Nephron progenitor cell (in vitro differentiated cells): ENCODE measurements around the gene SIK3.
"Not testable (repeated sequence)": the region's sequence is repeated elsewhere in the genome, so short reads cannot be mapped to it uniquely, and the experiment has no call there.

Experiments used
- DNase-seq: peaks from one replicate; pipeline ENCODE4 v3.0.0; 2021
- H3K27ac Mint-ChIP-seq: 2 replicates; pipeline ENCODE4 v1.8.0; 2021; ENCODE audit warnings: mild to moderate bottlenecking, moderate library complexity, mixed read lengths
- H3K27me3 Mint-ChIP-seq: 2 replicates; pipeline ENCODE4 v1.8.0; 2021; ENCODE audit warnings: mild to moderate bottlenecking, low read depth, mixed read lengths; ENCODE audit not compliant: poor library complexity
- H3K36me3 Mint-ChIP-seq: 2 replicates; pipeline ENCODE4 v1.8.0; 2021; ENCODE audit warnings: low read depth, mixed read lengths
- H3K4me1 Mint-ChIP-seq: 2 replicates; pipeline ENCODE4 v1.8.0; 2021; ENCODE audit warnings: mixed read lengths
- H3K4me3 Mint-ChIP-seq: 2 replicates; pipeline ENCODE4 v1.8.0; 2021; ENCODE audit warnings: mild to moderate bottlenecking, moderate library complexity, mixed read lengths
- H3K9me3 Mint-ChIP-seq: 2 replicates; pipeline ENCODE4 v1.8.0; 2021; ENCODE audit warnings: mild to moderate bottlenecking, moderate library complexity, mixed read lengths
- TF ChIP-seq, protein P1 (sequence below): fragments of 200-600 bp; sonication (generic); IDR thresholded peaks from 2 replicates; pipeline ENCODE4 v1.5.0; 2021; ENCODE audit warnings: antibody characterized with exemption

Gene SIK3

DNA sequence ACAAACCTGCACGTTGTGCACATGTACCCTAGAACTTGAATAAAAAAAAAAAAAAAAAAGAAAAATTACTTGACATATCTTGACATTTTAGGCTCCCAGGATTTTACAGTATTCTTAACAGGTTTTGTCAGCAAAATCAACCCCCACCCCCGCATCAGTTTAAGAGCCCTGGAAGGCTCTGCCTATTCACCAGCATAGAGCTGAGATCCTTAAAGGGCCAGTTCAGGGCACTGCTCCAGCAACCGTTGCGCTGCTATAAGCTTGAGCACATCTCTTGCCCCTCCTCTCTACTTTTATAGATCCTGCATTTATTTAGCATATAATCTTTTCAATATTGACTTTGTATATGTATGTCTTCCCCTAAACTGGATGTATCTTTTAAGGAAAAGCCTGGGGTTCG, 45.2 kb upstream of the SIK3 start:
- peaks cover 44% of the 10 kb centered on the region for H3K4me1 Mint-ChIP-seq

DNA sequence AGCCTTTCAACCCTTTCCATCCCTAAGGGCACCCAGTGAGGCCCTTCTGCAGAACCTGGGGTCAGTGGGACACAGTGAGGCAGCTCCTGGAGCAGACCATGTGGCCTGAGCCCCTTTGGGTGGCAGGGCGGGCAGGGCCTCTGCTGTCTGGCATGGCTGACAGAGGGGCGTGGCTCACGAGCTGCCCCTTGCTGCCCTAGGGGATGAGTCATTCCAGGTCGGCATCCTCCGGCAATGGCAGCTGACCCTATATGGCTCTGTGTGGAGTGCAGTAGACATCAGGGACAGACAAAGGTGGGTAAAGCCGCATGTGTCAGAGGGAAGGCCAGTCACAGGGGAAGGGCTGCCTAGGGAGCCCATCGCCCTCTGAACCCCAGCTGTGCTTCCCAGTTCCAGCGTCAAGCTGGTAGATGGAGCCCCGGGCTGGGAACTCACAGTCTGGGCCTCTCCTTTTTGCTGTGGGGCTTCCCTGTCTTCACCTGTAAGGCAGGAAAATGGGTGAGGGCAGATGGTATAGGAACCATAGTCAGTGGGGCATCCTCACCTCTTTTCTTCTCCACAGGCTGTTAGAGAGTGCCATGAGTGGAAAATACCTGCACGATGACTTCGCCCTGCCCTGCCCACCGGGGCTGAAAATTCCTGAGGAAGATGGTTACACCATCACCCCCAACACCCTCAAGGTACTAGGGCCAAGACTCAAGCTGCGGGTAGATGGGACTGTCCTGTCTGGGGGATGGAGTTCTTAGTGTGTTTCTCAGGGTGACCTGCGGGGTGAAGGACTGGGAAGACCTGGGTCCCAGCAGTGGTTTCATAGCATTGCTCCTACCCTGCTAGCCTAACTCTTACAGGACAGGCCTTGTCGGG, 39.2 kb upstream of the SIK3 start:
- not testable (repeated sequence) for H3K36me3 Mint-ChIP-seq, H3K4me3 Mint-ChIP-seq, DNase-seq, H3K27ac Mint-ChIP-seq, H3K9me3 Mint-ChIP-seq, H3K4me1 Mint-ChIP-seq
- peaks cover 27% of the 10 kb centered on the region for H3K27me3 Mint-ChIP-seq

More for the DNA sequence above, 45.2 kb upstream of the SIK3 start:
- DNase-seq = peak; percentile 10
- Mint-ChIP-seq H3K36me3 (peaks cover 25% of the 10 kb centered on the region), H3K9me3 (peaks cover 11% of the 10 kb centered on the region), H3K27me3 (peaks cover 14% of the 10 kb centered on the region), H3K4me3 (peak overlapping the region; percentile 100), H3K27ac (peak overlapping the region; percentile 92)
- TF ChIP-seq, protein P1, sequence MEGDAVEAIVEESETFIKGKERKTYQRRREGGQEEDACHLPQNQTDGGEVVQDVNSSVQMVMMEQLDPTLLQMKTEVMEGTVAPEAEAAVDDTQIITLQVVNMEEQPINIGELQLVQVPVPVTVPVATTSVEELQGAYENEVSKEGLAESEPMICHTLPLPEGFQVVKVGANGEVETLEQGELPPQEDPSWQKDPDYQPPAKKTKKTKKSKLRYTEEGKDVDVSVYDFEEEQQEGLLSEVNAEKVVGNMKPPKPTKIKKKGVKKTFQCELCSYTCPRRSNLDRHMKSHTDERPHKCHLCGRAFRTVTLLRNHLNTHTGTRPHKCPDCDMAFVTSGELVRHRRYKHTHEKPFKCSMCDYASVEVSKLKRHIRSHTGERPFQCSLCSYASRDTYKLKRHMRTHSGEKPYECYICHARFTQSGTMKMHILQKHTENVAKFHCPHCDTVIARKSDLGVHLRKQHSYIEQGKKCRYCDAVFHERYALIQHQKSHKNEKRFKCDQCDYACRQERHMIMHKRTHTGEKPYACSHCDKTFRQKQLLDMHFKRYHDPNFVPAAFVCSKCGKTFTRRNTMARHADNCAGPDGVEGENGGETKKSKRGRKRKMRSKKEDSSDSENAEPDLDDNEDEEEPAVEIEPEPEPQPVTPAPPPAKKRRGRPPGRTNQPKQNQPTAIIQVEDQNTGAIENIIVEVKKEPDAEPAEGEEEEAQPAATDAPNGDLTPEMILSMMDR = no peak

DNA sequence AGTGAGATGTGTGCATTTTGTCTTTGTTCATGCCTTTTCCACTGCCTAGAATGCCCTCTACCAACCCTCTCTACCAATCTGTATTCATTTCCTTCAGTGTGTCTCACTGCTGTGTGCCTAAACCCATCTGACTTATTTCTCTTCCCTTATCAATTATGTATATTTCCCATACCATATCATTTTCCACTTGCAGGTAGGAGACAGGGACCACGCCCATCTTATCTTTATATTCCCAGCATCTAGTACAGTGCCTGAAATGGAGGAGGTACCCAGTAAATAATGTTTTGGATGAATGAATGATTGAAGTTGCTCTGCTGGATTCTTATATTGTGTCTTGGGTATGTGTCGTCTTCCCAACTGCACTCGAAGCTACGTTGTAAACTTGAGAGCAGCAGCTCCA, 36.8 kb upstream of the SIK3 start:
- H3K4me1 Mint-ChIP-seq, H3K9me3 Mint-ChIP-seq, H3K4me3 Mint-ChIP-seq, DNase-seq, H3K27ac Mint-ChIP-seq, H3K36me3 Mint-ChIP-seq: not testable (repeated sequence)
- H3K27me3 Mint-ChIP-seq = peaks cover 23% of the 10 kb centered on the region

DNA sequence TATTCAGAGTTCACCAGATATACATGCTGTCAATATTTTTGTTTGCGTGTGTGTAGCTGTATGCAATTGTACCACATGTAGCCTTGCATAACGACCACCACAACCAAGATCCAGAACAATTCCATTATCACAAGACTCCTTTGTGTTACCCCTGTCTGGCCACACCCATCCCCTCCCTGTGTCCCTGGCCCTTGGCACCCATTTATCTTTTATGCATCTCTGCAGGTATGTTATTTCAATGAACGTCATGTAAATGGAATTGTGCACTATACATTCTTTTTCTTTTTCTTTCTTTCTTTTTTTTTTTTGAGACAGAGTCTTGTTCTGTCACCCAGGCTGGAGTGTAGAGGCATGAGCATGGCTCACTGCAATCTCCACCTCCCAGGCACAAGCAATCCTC, 36.2 kb upstream of the SIK3 start:
- TF ChIP-seq, protein P1 = no peak
- Mint-ChIP-seq H3K9me3 (no peaks in the 10 kb centered on the region), H3K27me3 (peaks cover 21% of the 10 kb centered on the region), H3K27ac (no peak overlapping the region), H3K4me1 (peaks cover 9% of the 10 kb centered on the region), H3K36me3 (no peaks in the 10 kb centered on the region), H3K4me3 (no peak overlapping the region)
- DNase-seq = no peak

DNA sequence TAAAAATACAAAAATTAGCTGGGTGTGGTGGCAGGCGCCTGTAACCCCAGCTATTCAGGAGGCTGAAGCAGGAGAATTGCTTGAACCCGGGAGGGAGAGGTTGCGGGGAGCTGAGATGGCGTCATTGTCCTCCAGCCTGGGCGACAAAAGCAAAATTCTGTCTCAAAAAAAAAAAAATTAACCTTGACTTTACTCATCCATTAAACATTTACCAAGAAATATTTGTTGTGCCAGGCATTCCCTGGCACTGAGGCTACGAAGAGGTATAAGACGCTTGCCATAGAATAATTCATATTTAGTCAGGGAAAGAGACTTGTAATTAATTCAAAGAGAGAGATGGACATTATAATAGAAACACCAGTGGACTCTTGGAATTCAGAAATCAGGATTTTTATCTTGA, 32.7 kb upstream of the SIK3 start:
- Mint-ChIP-seq H3K4me1 (no peaks in the 10 kb centered on the region), H3K4me3 (no peak overlapping the region), H3K9me3 (no peaks in the 10 kb centered on the region), H3K36me3 (no peaks in the 10 kb centered on the region), H3K27me3 (peaks cover 45% of the 10 kb centered on the region), H3K27ac (no peak overlapping the region)
- TF ChIP-seq, protein P1 = no peak
- no peak for DNase-seq

DNA sequence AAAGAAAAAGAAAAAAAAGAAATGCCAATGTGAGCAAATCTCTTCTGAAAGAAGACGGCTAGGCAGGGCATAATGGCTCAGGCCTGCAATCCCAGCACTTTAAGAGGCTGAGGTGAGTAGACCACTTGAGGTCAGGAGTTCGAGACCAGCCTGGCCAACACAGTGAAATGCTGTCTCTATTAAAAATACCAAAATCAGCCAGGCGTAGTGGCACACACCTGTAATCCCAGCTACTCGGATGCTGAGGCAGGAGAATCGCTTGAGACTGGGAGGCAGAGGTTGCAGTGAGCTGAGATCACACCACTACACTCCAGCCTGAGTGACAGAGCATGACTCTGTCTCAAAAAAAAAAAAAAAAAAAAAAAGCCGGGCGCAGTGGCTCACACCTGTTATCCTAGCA, 32.2 kb upstream of the SIK3 start:
- not testable (repeated sequence) for H3K36me3 Mint-ChIP-seq, H3K9me3 Mint-ChIP-seq, H3K4me3 Mint-ChIP-seq, H3K4me1 Mint-ChIP-seq, H3K27ac Mint-ChIP-seq, DNase-seq
- H3K27me3 Mint-ChIP-seq = peaks cover 48% of the 10 kb centered on the region

DNA sequence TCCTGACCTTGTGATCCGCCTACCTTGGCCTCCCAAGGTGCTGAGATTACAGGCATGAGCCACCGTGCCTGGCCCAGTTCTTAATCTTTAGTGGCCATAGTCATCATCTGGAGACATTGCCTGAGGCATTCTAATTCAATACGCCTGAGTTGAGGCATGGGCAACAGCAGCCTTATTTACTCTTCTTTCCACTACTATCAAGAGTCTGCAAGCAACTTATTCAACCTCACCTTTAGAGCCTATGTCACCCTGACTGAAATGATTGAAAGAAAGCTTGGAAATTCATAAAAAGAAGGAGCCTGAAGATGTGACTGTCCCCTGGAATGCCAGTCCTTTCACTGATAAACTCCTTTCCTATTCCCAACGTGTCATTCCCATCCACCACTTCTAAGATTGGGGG, 30.1 kb upstream of the SIK3 start:
- TF ChIP-seq, protein P1 = no peak
- no peaks in the 10 kb centered on the region for H3K4me1 Mint-ChIP-seq
- no peak overlapping the region for H3K27ac Mint-ChIP-seq
- H3K4me3 Mint-ChIP-seq = no peak overlapping the region
- peaks cover 44% of the 10 kb centered on the region for H3K27me3 Mint-ChIP-seq
- H3K9me3 Mint-ChIP-seq = no peaks in the 10 kb centered on the region
- DNase-seq = no peak
- H3K36me3 Mint-ChIP-seq = no peaks in the 10 kb centered on the region
